Central memory CD4-positive, alpha-beta T cell (primary cell): ENCODE measurements around the gene OSBPL3.

Source experiments
- DNase-seq: peaks from one replicate; pipeline ENCODE4 v3.0.0; 2022

Gene OSBPL3

DNA sequence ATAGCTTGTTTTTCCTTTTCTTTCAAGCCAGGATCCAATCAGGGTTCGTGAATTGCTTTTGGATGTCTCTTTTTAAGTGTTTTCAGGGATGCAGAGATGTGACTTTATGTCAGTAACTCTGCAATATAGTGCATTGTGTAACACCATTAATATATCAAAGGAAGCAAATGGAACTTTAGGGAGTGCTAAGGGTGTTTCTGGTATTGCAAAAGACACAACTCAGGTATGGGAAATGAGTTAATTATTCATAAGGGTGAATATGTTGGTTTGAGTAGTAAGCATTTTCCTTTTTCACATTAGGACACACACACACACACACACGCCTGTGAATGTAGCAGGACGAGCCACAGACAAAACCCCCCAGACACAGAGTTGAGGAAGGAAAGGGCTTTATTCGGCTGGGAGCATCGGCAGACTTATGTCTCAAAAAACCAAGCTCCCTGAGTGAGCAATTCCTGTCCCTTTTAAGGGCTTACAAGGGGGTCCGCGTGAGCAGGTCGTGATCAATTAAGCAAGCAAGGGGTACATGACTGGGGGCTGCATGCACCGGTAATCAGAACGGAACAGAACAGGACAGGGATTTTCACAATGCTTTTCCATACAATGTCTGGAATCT is 190.9 kb downstream of the OSBPL3 start:
- DNase-seq = no peak

- DNase-seq = no peak
Measured at GRCh38 chr7:24788075-24788474, 191.9 kb downstream of the OSBPL3 start.

- no peak for DNase-seq
Measured at GRCh38 chr7:24786941-24787340, 193.0 kb downstream of the OSBPL3 start.

DNA sequence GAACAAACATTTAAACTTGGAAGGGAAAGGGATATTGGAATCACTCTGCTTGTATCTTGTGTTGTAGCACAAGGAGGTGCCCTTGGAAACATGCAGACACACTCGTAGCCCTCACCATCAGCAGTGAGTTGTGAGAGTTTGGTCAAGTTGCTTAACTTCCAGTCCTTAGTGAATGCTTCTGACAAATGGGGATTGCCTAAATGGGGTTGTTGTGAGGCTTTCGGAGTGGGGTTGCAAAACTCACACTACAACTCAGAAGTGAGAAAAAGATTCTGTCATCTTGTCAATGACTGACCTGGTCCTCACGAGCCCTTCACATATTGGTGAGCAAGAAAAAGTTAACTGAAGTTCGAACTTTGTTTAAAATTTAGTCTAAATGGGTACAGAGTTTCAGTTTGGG is 193.7 kb downstream of the OSBPL3 start:
- DNase-seq = no peak

GRCh38 chr7:24784277-24784676 is 195.7 kb downstream of the OSBPL3 start:
- no peak for DNase-seq

- no peak for DNase-seq
Measured at GRCh38 chr7:24783698-24784097, 196.3 kb downstream of the OSBPL3 start.

DNA sequence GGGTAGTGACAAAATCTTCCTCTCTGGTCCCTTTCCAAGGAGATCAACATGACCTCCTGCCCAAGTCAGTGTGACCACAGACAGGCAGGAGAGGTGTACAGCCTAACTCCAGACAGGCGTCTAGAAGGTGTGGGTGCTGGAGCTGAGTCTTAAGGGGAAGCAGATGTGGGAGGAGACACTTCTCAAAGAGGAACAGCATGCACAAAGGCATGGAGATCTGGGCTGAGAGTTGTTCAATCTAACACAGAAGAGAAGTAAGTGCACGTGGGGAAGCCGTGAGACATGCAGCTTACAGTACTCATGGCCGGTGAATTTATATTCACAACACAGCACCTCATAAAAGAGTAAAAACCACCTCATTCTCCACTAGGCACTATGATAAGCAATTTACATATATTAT is 198.9 kb downstream of the OSBPL3 start:
- DNase-seq = no peak

- DNase-seq = no peak
Measured at GRCh38 chr7:24779283-24779655, 200.7 kb downstream of the OSBPL3 start.

- DNase-seq = no peak
Measured at GRCh38 chr7:24778543-24779282, 201.3 kb downstream of the OSBPL3 start.

DNA sequence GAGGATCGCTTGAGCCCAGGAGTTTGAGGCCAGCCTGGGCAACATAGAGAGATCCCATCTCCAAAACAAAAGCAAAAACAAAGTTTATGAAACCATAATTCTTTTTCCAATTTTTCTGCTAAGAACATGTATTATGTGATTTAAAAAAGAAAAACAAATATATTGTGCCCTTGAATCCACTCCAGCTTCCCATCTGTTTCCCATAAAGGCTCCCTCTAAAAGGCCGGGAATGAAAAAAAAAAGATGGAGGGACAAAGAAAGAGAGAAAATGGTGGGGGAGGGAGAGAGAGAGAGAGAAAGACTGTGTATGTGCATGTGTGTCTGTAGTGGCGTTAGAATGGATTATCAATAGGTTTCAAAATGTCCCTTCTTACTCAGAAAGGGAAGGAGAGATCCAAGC is 202.2 kb downstream of the OSBPL3 start:
- no peak for DNase-seq

DNA sequence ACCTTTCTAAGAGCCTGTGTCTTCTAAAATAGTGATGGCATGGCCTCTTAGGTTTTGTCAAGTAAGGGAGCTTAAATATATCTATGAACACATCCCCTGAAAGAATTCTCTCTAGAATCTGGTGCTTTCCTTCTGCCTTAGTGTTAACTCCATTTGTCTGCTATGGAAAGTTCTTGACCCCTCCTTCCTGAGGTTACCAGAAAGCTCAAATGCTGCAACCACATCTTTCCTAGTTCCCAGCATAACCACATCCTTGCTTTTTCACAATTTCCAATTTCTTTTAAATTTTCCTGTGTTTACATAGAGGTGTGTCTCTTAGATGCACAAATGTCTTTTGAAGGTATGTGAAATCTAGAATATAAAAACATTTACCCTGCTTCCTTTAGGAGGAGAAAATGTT is 206.3 kb downstream of the OSBPL3 start:
- no peak for DNase-seq

DNA sequence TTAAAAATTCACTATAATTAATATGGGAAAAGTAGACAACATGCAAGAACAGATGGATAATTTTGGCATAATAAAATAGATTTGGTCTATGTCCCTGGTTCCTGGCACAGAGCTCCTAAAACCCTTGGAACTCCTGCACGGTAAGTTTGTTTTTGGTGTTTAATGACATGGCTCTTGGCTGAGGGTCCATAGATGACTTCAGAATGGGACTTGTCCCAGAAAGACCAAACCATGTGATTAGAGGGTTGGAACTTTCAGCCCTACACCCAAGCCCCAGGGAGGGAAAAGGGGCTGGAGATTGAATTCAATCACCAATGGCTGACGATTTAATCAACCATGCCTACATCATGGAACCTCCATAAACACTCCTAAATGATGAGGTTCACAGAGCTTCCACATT is 210.1 kb downstream of the OSBPL3 start:
- DNase-seq = no peak

GRCh38 chr7:24769014-24769830 is 210.8 kb downstream of the OSBPL3 start:
- no peak for DNase-seq

DNA sequence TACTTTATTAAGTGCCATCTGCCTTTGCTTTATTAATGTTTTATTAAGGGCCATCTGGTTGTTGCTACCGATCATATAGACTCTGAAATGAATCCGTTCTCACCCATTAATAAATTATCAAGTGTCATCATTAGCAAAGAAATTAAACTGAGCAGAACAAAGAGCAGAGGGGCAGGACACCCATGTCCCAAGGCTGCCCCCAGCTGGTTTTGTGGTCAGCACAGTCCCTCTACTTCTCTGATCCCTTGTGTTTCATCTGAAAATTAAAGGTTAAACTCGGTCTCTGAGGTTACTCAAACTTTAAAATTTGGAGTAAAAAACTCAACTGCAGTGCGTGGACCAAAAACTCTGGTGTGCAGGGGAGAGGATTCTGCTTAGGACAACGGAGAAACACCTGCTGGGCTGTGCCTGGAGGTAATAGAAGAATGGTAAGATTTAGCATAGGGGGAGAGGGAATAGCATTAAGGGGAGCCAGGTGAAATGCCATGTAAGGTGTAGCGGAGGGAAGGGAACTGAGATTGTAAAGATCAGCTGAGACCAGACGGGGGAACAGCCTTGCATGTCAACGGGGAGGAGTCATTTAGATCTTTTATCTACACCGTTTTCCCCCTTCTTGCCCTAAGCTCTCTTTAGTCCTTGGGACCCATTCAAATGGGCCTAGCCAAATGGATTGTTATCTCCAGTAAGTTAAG is 212.0 kb downstream of the OSBPL3 start:
- no peak for DNase-seq

DNA sequence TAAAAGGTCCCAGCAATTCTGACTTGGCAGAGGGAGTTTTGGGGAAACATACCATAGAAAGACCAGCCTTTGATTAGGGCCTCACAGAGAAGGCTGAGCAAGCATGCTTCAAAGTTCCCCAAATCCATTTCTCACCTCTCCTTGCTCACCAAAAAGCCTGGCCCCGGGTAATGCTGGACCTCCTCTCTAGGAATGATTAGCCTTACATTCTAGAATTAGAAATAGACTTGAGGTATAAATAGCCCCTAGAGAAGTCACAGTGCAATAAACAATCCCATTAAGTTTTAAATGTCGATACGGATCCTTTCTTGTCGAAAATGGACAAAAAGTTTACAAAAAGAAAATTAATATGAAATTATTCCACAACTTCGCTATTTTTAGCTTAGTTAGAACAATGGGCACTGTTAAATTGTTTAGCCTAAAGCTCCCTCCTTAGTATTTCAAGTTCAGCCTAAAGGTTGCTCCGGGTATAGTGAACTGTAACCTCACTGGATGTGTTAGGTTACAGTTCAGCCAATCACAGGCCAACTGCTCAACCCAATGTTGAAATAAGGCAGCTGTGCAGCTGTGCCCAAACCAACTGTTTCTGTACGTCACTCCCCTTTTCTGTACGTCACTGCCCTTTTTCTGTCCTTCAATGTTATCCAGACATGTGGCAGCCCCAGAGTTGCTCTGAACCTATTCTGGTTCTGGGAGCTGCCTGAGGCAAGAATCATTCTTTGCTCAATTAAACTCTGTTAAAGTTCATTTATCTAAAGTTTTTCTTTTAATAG is 214.8 kb downstream of the OSBPL3 start:
- no peak for DNase-seq

DNA sequence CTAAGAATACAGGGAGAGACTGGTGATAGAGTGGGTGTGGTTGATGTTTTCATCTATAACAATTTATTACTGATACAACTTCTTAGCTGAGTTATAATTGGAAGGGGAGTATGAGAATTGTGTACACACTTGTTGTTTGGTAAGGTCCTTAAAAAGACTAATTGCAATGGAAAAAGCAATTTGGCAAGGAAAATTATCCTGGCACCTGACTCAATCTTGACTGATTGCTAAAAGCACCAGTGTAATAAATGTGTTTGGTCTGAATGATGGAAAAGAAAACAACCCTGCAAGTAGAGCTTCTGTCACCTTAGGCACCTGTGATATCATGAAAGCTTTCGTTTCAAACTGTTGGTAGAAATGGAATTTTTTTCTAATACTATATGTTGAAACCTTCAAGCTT is 216.0 kb downstream of the OSBPL3 start:
- no peak for DNase-seq

- no peak for DNase-seq
Measured at GRCh38 chr7:24763303-24763901, 216.6 kb downstream of the OSBPL3 start.

DNA sequence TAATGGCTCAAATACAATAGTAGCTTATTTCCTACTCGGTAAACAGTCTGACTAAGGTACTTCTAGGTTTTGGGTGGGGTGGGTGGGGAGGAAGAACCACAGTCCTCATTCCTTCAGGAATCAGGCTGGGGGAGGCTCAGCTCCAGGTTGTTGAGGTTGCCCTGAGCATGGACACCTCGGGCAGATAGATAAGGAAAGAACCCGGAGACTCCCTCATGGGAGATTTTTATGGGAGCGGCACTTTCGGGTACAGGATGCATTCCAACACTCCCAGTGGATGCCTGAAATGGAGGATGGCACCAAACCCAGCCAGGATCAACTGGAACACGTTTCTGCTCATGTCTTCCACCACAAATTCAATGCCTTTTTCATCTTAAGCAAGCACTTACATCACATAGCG is 217.2 kb downstream of the OSBPL3 start:
- no peak for DNase-seq

DNA sequence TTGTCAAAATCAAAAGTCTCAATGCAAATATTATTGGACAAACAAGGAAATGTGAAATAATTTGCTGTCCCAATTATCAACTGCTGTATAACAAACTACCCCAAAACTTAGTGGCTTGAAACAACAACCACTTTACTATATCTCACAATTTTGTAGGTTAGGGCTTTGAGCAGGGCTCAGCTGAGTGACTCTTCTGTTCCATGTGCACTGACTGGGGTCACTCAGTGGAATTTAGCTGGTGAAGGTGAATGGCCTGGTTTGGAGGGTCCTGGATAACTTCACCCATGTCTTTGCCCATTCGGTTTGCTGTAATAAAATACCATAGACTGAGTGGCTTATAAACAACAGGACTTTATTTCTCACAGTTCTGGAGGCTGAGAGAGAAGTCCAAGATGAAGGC is 219.0 kb downstream of the OSBPL3 start:
- DNase-seq = no peak

- DNase-seq = no peak
Measured at GRCh38 chr7:24757353-24758275, 222.4 kb downstream of the OSBPL3 start, which contains the start of gene GSDME. TSS of gene GSDME (minus strand) at chr7:24757464. CDS start at chr7:24749774, 7,690 bp downstream.
